Endothelial cell of umbilical vein (primary cell): ENCODE results near the gene QPCT.

Experiments
- CTCF ChIP-seq, 2 donors: IDR thresholded peaks; 1 replicate in 1 of 2; 2 replicates in 1 of 2; pipeline ENCODE4 v1.5.1; 2011; ENCODE audit warnings: low read length in 2 of 2, mild to moderate bottlenecking in 2 of 2, moderate library complexity in 2 of 2, control low read depth in 1 of 2, inconsistent platforms in 1 of 2, low read depth in 1 of 2; ENCODE audit not compliant: insufficient read depth in 1 of 2; ENCODE audit errors: extremely low read depth in 1 of 2
- EZH2 ChIP-seq: IDR thresholded peaks from 2 replicates; pipeline ENCODE4 v1.6.1; 2012; ENCODE audit warnings: borderline replicate concordance, low read depth, mild to moderate bottlenecking, moderate library complexity, low read length, inconsistent platforms; ENCODE audit not compliant: severe bottlenecking
- FOS ChIP-seq: IDR thresholded peaks from 2 replicates; pipeline ENCODE4 v1.6.1; 2011; ENCODE audit warnings: mild to moderate bottlenecking, low read length, moderate library complexity, borderline replicate concordance; ENCODE audit not compliant: insufficient read depth
- GATA2 ChIP-seq: IDR thresholded peaks from 2 replicates; pipeline ENCODE4 v1.7.0; 2011; ENCODE audit warnings: low read depth, mild to moderate bottlenecking, moderate library complexity, mixed read lengths, low read length; ENCODE audit not compliant: insufficient read length, insufficient read depth
- JUN ChIP-seq: IDR thresholded peaks from 2 replicates; pipeline ENCODE4 v1.6.1; 2011; ENCODE audit warnings: borderline replicate concordance, low read depth; ENCODE audit not compliant: insufficient read length, insufficient read depth
- MAX ChIP-seq: IDR thresholded peaks from 2 replicates; pipeline ENCODE4 v1.6.1; 2011; ENCODE audit not compliant: insufficient read depth, insufficient read length
- MYC ChIP-seq: IDR thresholded peaks from one replicate; pipeline ENCODE4 v1.6.1; 2011; ENCODE audit warnings: mild to moderate bottlenecking, low read depth, low read length
- POLR2A ChIP-seq: IDR thresholded peaks from 2 replicates; pipeline ENCODE4 v1.6.1; 2012; ENCODE audit warnings: low read depth, mild to moderate bottlenecking, control low read depth, low read length
- POLR2AphosphoS5 ChIP-seq: IDR thresholded peaks from 2 replicates; pipeline ENCODE4 v1.6.1; 2012; ENCODE audit warnings: low read depth, mild to moderate bottlenecking, control low read depth, low read length, moderate library complexity; ENCODE audit not compliant: insufficient read depth

- TF ChIP-seq POLR2AphosphoS5 (no peak), CTCF (IDR thresholded peaks at IDR 0.05; ENCODE audit: extremely low read depth in 1 of 2, insufficient read depth in 1 of 2, low read depth in 1 of 2, low read length in 2 of 2) (no peak), FOS (no peak), EZH2 (no peak), POLR2A (no peak), MAX (no peak), GATA2 (no peak), JUN (no peak), MYC (no peak)
Observed at GRCh38 chr2:37295469-37296073, 48.9 kb upstream of the QPCT start.
